Right lobe of liver (tissue), 6 donors: ENCODE results near the gene TMEM107. TPM values are rescaled to one million over a fixed set of nuclear protein-coding genes. Genes with fewer than 3 reads are reported as not detected.

Source experiments
- ATAC-seq, 4 donors: fragments of 200-7000 bp; cut with Tn5 transposase; one replicate each; pipeline ENCODE4 v1.9.1; 2020; ENCODE audit warnings: mild to moderate bottlenecking in 4 of 4, moderate library complexity in 4 of 4
- DNase-seq, 3 donors: peaks; one replicate each; pipeline ENCODE4 v3.0.0-alpha.2; 2020
- H3K27ac ChIP-seq, 3 donors: fragments of 200-600 bp; one replicate each; pipeline ENCODE4 v1.8.0; 2022
- H3K27me3 ChIP-seq, 2 donors: fragments of 200-600 bp; one replicate each; pipeline ENCODE4 v1.8.0; 2022
- H3K36me3 ChIP-seq, 4 donors: fragments of 200-600 bp; sonication (generic) in 1 of 4; one replicate each; pipeline versions ENCODE4 v1.5.1 to v1.8.0; 2017 to 2022; ENCODE audit warnings: control low read depth in 1 of 4
- H3K4me1 ChIP-seq, 4 donors: fragments of 200-600 bp; sonication (generic) in 1 of 4; one replicate each; pipeline versions ENCODE4 v1.5.1 to v1.8.0; 2017 to 2022; ENCODE audit warnings: control low read depth in 1 of 4
- H3K4me3 ChIP-seq, 3 donors: fragments of 200-600 bp; one replicate each; pipeline ENCODE4 v1.8.0; 2022
- H3K9me3 ChIP-seq, 4 donors: fragments of 200-600 bp; sonication (generic) in 1 of 4; one replicate each; pipeline versions ENCODE4 v1.5.1 to v1.8.0; 2017 to 2022; ENCODE audit warnings: control low read depth in 1 of 4
- CTCF ChIP-seq, 4 donors: fragments of 200-600 bp in 3 of 4; fragments of 450-650 bp in 1 of 4; IDR thresholded peaks; one replicate each; pipeline versions ENCODE4 v1.5.1 to v1.8.0; 2016 to 2022; ENCODE audit warnings: antibody characterized with exemption in 4 of 4, mild to moderate bottlenecking in 2 of 4
- POLR2A ChIP-seq: fragments of 450-650 bp; IDR thresholded peaks from one replicate; pipeline ENCODE4 v1.6.1; 2017; ENCODE audit warnings: antibody characterized with exemption, mild to moderate bottlenecking
- WGBS: methylation state at CpG from one replicate; pipeline ENCODE4 v1.1.6; 2018; ENCODE audit warnings: low coverage, low lambda C conversion rate; ENCODE audit not compliant: insufficient coverage; ENCODE audit errors: missing lambda C conversion rate; 5-methylcytosine and 5-hydroxymethylcytosine counted together
- intact Hi-C, 2 donors: fragments of 100-400 bp; cut with DNase I; formaldehyde crosslinking; loops; one replicate each; pipeline versions ENCODE4 v1.11.2 to v1.14.1; 2022
- total RNA-seq, 6 experiments: library from RNA; depleted of rRNA in 2 of 6; stranded (reverse); fragments of >200 nt in 2 of 6; fragmentation: NEBNext Ultra II Directional in 3 of 6; extraction: Animal tissue kit (Norgen Biotek cat#: 25700) in 3 of 6; gene quantifications; one replicate each; pipeline versions ENCODE4 v1.1.0 to v1.2.4, GENCODE V29; 2016 to 2023
- donor health status: DM: no; HTN: yes; CAD: no.
- donor health status: DM: no; HTN: no; CAD: no.
- donor health status: DM: no; HTN: no; CAD: no.
- donor health status: DM: no; HTN: yes; CAD: no.
- donor health status: DM: no; HTN: yes; CAD: no.

The TMEM107 gene
- total RNA-seq, 6 experiments from 2014 or later, result 2.3 to 5.0 (median 3.4) TPM

GRCh38 chr17:8164815-8165131 is 11.4 kb downstream of the TMEM107 start:
- no peak overlapping the region for H3K4me3 ChIP-seq
- WGBS, result 56% methylated on average over 6 of the region's 6 CpGs
- H3K27ac ChIP-seq, result peak overlapping the region; percentile 99
- DNase-seq (no peak), ATAC-seq (no peak)
- intact Hi-C loops, result no loop called here
- peaks cover 0 to 11% (median 0%) of the 10 kb centered on the region in 4 donors for H3K36me3 ChIP-seq
- H3K9me3 ChIP-seq, result no peaks in the 10 kb centered on the region
- H3K27me3 ChIP-seq, result no peaks in the 10 kb centered on the region
- TF ChIP-seq POLR2A (no peak), CTCF (IDR thresholded peaks at IDR 0.05) (no peak)
- peaks cover 0 to 25% (median 19%) of the 10 kb centered on the region in 4 donors for H3K4me1 ChIP-seq

- Histone ChIP-seq H3K9me3 (no peaks in the 10 kb centered on the region), H3K36me3 (peaks cover 0 to 14% (median 0%) of the 10 kb centered on the region in 4 donors), H3K27me3 (no peaks in the 10 kb centered on the region), H3K4me3 (no peak overlapping the region), H3K27ac (peak overlapping the region; percentile 99), H3K4me1 (peaks cover 0 to 27% (median 19%) of the 10 kb centered on the region in 4 donors)
- TF ChIP-seq POLR2A, result peak; percentile 30
- TF ChIP-seq CTCF (IDR thresholded peaks at IDR 0.05), result no peak
- intact Hi-C loops, result no loop called here
- ATAC-seq (peak; percentile 50 to 72 (median 59)), DNase-seq (peak in 2 of 3 donors; percentile 76 to 82)
- 12% methylated on average over 9 of the region's 13 CpGs for WGBS
Measured at GRCh38 chr17:8163978-8164814, 12.0 kb downstream of the TMEM107 start.

- Histone ChIP-seq H3K9me3 (no peaks in the 10 kb centered on the region), H3K36me3 (peaks cover 0 to 14% (median 0%) of the 10 kb centered on the region in 4 donors), H3K27ac (peak overlapping the region; percentile 99), H3K4me3 (peak overlapping the region; percentile 91 to 97 (median 91)), H3K4me1 (peaks cover 0 to 31% (median 21%) of the 10 kb centered on the region in 4 donors), H3K27me3 (no peaks in the 10 kb centered on the region)
- no peak for TF ChIP-seq POLR2A
- no peak for TF ChIP-seq CTCF (IDR thresholded peaks at IDR 0.05)
- ATAC-seq (peak; percentile 59 to 73 (median 69)), DNase-seq (peak; percentile 64 to 86 (median 83))
- WGBS, result 10% methylated on average over 16 of the region's 55 CpGs
- intact Hi-C loops, result no loop called here
Measured at GRCh38 chr17:8162997-8163977, 12.9 kb downstream of the TMEM107 start.

- Histone ChIP-seq H3K9me3 (no peaks in the 10 kb centered on the region), H3K27ac (peak within 1 kb of the TSS; percentile 99), H3K4me1 (peaks cover 0 to 31% (median 21%) of the 10 kb centered on the region in 4 donors), H3K27me3 (no peaks in the 10 kb centered on the region), H3K36me3 (peaks cover 0 to 14% (median 0%) of the 10 kb centered on the region in 4 donors), H3K4me3 (peak within 1 kb of the TSS; percentile 91 to 97 (median 91))
- WGBS, result 0% methylated on average over 32 of the region's 75 CpGs
- peak; percentile 82 to 84 (median 83) for DNase-seq
- intact Hi-C loops, result no loop called here
- peak; percentile 20 to 53 (median 41) for ATAC-seq
- peak in 1 of 4 donors; percentile 22 for TF ChIP-seq CTCF (IDR thresholded peaks at IDR 0.05)
- peak; percentile 72 for TF ChIP-seq POLR2A
Measured at GRCh38 chr17:8162233-8162996, 13.8 kb downstream of the TMEM107 start, which contains the start of gene VAMP2. VAMP2 (minus strand) TSS chr17:8162948; CDS start chr17:8162879, 69 bp downstream.
